IPS DF 4.7 (cell line): Measurements from ENCODE around the gene BCL6.

Source experiments
- DNase-seq: peaks from one replicate; pipeline ENCODE4 v3.0.0-alpha.2; 2013; ENCODE audit warnings: low spot score; ENCODE audit errors: extremely low read depth

BCL6 gene

DNA sequence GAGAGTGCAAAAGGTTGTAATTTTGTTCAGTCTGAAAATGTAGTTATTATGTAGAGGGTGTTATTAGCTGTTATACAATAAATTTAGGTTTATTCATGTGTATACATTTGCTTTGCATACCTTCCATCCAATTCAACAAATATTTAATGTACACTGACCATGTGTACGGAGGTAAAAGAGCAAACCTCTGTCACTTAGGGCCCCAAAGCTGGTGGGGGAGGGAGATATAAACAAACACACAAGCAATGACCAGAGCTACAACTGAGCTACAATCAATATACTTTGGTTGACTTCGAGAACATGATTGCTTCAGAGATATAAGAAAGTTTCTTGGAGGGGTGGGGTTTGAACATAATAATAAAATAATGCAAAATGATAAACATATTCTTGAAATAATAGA is 17.5 kb upstream of the BCL6 start:
- DNase-seq, result no peak

DNA sequence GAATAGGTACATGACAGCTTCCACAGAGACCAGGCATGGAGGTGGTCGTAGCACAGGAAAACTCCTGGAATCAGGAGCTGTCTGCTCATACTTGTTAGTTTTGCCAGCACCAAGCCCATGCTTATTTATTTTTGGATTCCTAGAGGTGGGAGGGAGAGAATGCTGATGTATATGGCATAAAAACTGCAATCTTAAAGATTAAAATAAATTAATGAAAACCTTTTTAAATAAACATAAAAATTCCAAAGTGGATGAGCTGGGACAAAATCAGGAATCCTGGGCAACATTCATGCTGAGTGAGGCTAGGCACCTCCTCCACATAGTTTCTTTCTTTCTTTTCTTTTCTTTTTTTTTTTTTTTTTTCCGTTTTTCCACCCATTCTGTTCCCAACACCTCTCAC is 14.3 kb upstream of the BCL6 start:
- DNase-seq, result no peak

GRCh38 chr3:187758318-187758955 is 13.2 kb upstream of the BCL6 start:
- no peak for DNase-seq

DNA sequence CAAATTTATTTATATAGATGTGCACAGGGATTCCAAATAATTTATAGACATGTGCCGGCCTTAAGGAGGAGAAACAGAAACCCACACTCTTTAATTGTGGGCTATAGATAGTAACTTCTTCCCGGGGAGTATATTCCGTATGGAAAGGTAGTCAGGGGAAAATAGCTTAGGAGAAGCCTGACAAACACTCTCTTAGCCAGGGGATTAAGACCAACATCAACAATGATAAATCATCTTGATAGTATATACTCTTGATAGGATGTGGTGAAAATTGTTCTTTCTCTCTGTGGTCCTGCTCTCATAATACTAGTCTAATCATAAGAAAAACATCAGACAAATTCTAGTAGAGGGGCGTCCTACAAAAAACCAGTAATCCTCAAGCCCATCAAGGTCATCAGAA is 8.2 kb upstream of the BCL6 start:
- DNase-seq, result no peak

- DNase-seq, result no peak
Measured at GRCh38 chr3:187750513-187751123, 5.3 kb upstream of the BCL6 start.

DNA sequence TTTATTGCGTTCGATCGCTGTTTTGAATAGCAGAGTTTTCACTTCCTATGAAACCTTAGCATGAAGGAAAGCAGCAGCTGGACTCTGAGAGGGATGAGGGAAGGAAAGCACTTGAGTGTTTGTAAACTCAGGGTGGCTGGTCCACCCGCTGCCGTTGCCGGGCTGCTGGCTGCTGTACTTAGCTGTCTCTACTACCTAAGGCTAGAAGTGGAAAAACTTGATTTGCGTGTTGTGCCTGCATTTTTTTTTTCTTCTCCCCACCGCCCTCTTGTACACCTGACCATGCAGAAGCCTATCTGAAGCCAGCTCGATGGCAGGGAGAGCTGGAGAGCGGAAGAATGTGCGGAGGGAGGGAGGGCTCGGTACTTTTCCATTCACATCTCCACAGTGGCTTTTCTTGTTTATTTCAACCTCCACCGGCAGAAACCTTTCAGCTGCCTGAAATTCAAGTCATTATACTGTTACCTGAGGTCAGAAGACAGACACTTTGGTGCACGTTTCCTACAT is 4.8 kb upstream of the BCL6 start:
- no peak for DNase-seq

GRCh38 chr3:187748050-187748481 is 2.8 kb upstream of the BCL6 start:
- peak; percentile 91 for DNase-seq

GRCh38 chr3:187747506-187747905 is 2.2 kb upstream of the BCL6 start:
- no peak for DNase-seq

- no peak for DNase-seq
Measured at GRCh38 chr3:187746442-187747281, 1.4 kb upstream of the BCL6 start.

DNA sequence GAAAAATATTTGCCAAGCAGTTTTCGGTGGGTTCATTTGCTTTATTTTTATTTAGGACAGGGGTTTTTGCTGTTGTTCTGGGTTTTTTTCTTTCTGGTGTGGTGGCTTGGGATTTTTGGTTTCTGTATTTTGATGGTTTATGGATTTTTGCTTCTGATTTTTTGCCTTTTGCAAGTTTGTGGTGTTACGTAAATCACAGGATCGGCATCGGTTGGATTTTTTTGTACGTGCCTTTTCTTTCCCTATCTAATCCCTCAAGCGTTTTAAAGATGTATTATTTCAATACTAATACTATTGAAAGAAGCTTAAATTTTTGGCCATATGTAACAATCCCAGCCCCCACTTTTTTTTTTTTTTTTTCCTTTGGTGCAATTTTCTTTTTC is 782 bp upstream of the BCL6 start:
- no peak for DNase-seq

- DNase-seq, result no peak
Measured at GRCh38 chr3:187744169-187745151, 808 bp downstream of the BCL6 start.

DNA sequence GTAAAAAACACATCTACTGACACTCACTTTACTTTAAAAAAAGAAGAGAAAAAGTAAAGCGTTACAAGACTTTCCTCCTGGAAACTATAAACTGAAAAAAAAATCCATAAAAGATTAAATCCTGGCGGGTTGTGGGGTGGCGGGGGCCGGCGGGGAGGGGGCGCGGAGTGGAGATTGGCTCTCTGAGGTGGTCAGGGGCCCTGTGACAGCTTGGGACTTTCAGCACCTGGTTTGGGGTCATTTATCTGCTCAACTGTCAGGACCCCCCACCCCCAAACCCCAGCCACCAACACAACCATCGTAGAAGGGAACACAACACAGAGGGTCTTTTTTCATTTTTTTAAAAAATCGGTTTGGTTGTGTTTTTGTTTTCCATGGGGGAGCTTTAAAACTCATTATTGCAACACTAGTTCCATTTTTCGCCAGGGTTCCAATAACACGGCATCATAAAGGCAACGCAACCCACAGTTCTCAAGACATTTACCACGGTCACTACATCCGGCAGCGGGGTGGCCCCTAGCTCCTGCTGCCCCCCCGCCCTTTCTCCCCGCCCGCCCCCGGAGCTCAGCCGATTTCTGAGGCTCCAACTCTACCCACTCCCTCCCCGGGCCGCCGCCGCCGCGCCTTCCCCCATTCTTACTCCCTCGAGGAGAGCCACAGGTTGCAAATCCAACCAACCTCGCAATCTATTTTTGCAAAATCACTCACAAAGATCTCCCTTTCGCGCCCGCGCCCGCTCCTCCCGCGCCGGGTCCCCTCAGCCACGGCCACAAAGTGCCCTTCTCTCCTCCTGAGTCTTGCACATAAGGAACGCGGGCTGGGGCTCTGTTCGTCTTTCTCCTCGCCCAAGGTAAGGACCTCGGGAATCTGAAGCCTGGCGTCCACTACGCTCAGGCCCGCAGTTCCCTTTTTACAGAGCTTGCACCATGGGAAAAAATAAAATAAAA is 1.8 kb downstream of the BCL6 start:
- DNase-seq, result no peak

GRCh38 chr3:187742351-187743171 is 2.7 kb downstream of the BCL6 start:
- no peak for DNase-seq

DNA sequence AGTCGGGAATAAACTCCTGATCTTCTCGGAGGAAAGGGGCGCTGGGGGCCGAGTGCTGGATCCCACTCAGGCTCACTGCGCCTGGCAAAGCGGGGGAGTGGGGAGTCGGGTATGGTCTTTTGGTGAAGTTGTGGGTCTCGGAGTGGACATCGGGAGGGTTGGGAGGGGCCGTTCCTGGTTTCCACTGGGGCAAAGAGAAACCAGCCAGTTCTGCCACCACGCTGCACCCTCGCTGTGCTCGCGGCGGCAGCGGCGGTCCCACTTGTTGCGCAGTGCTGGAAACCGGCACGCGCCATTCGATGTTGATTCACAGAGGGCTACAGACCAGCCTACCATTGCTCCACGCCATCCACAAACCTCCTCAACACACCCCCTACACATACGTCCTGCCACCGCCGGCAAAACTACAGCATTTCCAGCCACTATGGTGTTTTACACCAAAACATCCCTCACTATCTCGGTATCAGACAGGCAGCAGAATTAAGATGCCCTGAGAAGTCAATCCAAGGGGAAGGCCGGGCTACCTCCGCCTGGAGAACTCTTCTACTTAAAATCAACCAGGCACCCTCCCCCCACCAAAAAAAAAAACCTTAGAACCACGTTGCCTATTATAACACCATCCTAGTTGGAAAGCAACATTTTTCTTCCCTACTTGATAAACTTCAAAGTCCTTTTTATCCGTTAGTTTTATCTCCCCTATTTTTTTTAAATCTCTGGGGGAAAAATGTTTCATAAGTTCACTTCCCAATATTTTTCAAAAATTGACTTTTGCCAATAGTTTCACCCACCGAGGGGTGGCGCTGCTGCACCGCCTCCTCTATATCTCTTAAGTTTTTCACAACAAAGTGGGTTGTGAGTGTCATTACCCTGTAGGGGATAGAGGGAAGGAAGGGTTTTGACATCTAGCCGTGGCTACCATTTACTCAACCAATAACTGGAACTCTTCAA is 3.6 kb downstream of the BCL6 start:
- DNase-seq, result no peak

DNA sequence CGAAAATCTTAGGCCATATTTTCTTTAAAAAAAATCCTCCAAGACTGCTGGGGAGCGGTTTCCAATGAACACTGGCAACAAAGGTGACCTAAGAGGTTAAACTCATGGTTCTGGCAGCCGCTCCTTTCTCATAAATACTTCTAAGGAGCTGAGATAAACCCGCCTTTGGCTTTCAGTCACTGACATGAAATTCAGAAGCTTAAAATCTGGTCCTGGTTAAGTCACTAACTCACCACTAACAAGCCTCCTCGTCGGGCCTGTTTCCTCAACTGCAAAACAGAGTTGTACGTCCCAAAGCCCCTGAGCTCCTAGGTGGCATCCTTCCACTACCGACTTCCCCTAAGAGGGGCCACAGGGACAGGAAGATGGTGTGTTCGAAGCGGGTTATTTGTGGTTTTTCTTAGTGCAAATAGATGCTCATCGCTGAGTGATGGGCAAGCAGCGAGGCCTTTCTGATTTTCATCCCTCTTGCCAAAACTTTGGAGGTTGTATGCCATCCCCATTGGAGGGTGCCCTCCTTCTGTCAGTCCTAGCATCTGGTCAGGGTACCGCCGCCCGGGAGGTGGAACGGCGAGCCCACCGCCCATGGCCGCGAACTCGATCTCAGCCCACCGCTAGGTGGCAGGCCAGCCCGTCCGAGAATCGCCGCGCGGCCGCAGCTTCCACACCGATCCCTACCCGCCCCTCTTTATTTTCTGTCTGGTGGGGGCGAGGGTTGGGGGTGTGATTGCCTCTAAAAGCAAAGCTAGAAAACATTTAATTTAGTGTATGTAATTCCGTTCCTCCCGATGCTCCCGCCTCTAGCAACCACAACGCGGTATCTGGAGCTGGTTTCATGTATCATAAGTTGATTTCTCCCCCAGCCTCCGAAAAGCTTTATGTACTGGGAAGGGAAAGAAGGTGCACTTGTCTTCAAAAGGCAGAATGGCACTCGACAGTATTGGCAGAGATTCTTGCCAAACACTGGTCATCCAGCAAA is 4.6 kb downstream of the BCL6 start:
- DNase-seq, result no peak

GRCh38 chr3:187739561-187740332 is 5.5 kb downstream of the BCL6 start:
- no peak for DNase-seq
